NCI-H1436 (cell line): ENCODE results near the gene CEP170B.
"Not testable (repeated sequence)": the region's sequence is repeated elsewhere in the genome, so short reads cannot be mapped to it uniquely, and the experiment has no call there.

Experiments used
- DNase-seq: peaks from one replicate; lab custom pipeline; 2025; lab: John Stamatoyannopoulos, UW

CEP170B gene

DNA sequence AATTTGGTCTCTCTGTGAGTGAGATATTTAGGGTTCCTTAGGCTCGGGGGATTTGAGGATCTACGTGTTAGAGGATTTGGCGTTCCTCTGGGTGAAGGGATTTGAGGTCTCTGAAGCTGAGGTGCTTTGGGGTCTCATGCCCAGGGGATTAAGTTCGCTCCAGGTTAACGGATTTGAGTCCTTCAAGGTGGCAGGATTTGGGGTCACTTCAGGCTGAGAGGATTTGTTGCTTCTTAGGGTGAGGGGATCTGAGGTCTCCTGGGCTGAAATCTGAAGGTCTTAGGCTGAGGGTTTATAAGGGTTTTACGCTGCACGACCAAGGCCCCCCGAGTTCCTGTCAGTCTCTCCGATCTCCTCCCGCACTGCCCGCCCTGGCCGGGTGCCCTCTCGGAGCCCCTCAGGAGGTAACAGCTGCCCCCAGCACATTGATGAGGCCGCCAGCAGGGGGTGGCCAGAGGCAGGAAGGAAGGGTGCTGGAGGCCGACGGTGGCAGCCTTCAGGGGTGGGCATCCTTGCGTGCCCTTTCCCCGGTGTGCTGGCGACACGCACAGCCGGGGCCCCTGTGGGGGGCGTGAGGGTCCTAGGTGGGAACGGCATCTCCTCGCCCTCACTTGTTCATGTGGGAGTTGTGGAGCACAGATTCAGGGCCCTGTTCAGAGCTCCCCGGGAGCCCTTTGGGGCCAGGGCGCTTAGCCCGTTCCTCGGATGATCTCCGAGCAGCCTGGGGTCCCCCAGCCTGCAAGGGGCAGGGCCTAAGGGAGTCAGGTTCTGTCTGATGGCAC, 14.3 kb downstream of the CEP170B start:
- DNase-seq, result no peak

DNA sequence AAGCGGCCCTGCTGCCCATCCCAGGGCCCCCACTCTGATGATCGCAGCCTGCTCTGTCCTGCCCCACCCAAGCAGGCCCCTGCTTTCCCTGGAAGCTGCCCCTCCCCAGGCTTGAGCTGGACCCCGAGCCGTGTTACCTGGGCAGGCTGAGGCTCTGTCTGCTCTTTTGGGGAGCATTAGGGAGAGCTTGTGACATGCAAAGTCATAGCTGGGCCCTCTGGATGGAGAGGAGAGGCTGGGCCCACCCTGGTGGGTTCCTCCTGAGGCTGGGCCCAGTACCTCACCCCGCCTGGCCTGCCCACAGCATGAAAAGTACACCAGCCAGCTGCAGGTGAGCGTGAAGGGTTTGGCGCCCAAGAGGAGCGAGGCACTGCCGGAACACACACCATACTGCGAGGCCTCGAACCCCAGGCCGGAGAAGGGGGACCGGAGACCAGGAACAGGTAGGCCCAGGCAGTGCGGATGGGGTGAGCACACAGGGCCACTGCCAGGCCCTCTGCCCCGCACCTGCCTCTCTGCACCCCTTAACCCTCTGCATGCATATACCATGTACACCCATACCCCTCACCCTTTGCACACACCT, 15.0 kb downstream of the CEP170B start:
- no peak for DNase-seq

DNA sequence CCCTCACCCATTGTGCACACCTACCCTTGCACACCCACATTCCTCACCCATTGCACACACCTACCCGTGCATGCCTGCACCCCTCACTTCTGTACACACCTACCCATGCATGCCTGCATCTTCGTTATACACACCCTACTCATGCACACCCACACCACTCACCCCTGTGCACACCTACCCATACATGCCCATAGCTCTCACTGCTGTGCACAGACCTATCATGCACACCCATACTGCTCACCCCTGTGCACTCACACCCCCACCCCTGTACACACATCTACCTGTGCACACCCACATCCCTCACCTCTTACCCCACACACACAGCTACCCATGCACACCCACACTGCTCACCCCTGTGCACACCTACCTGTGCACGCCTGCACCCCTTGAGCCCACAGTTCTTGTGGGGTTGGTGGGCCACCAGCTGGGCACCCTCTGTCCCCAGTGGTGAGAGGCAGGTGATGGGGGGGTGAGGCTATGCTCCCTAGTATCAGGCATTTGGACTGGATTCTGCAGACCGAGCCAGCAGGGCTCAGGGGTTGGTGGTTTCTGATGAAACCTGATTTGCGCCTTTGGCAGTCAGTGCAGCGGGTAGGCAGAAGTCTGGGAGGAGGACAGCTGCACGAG, 15.6 kb downstream of the CEP170B start:
- DNase-seq, result no peak

DNA sequence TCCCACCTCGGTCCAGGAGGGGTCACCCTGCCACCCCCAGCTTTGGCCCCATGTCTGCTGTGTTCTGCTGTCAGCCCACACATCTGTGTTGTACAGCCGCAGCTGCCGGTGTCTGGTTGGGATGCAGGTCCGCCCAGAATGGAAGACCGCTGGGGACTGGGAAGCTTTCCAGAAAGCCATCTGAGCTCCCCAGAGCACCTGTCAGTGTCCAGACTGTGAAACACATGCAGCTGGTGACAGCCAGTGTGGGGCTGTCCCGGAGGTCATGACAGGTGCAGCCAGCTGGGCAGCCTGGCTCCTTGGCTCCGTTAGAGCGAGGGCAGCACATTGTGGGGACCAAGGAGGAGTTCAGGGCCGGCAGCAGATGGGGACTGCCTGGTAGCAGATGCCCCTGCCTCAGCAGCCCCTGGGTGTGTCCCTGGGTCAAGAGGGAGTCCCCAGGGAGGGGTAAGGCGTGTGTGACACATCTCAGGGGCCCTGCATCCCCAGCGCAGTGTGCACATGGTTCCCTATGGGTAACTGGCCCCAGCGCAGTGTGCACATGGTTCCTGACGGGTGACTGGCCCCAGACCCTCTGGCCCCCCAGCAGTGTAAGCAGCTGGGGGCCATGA, 16.4 kb downstream of the CEP170B start:
- no peak for DNase-seq

DNA sequence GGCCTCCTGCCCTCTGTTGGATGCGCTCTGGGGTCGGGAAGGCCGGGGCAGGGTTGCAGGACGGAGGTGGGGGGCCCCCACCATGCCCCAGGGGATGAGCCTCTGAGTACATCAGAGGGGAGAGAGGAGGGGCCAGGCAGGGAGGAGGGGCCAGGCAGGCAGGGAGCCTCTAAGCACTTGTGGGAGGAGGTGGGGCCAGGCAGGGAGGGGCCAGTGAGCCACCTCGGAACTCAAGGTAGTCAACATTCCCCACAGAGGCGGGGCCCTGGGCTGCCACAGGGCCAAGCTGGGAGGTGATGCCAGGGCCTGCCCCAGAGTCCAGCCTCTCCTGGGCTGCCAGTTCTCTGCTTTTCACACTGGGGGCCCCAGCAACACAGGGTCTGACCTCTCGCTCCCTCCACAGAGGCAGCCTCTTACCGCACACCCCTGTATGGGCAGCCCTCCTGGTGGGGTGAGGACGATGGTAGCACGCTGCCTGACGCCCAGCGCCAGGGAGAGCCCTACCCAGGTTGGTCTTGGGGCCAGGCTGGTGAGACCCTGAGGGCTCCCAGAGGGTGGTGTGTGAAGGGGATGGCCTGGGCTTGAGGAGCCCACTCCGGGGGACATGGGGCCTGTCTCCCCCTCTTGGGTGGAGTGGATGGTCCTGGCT, 17.4 kb downstream of the CEP170B start:
- DNase-seq, result peak; percentile 52

DNA sequence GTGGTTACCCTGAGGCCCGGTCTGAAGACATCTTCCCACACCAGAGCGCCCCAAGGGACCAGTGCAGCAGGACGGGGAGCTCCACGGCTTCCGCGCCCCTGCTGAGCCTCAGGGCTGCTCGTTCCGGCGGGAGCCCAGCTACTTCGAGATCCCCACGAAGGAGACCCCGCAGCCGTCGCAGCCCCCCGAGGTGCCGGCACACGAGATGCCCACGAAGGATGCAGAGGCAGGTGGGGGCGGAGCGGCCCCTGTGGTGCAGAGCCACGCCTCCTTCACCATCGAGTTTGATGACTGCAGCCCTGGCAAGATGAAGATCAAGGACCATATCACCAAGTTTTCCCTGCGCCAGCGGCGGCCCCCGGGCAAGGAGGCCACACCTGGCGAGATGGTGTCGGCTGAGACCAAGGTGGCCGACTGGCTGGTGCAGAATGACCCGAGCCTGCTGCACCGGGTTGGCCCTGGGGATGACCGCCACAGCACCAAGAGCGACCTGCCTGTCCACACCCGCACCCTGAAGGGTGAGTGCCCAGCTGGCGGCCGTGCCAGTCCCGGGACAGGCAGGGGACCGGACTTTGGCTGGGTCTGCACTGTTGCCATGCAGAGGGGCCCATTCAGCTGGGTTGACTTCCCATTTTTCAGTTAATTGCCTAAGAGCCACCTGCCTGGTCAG, 18.1 kb downstream of the CEP170B start:
- DNase-seq, result no peak

DNA sequence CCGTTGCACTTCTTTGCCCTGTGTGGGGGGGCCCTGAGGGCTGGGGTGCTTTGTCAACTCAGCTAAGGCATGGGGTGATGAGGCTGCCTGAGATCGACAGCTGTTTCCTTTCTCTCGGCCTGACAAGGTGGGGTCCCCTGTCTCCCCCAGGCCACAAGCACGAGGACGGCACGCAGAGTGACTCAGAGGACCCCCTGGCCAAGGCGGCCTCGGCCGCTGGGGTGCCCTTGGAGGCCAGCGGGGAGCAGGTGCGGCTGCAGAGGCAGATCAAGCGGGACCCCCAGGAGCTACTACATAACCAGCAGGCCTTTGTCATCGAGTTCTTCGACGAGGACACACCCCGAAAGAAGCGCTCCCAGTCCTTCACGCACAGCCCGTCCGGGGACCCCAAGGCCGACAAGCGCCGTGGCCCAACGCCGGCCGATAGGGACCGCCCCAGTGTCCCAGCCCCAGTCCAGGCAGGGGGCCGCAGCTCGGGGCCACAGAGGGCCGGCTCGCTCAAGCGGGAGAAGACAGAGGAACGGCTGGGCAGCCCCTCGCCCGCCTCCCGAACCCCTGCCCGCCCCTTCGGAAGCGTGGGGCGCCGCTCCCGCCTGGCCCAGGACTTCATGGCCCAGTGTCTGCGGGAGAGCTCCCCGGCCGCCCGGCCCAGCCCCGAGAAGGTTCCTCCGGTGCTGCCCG, 18.8 kb downstream of the CEP170B start:
- DNase-seq, result no peak

DNA sequence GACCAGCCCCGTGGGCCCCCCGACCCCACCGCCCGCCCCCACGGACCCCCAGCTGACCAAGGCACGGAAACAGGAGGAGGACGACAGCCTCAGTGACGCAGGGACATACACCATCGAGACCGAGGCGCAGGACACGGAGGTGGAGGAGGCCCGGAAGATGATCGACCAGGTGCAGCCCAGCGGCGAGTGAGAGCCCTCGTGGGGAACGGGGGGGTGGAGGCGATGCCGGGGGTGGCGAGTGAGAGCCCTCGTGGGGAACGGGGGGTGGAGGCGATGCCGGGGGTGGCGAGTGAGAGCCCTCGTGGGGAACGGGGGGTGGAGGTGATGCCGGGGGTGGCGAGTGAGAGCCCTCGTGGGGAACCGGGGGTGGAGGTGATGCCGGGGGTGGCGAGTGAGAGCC, 19.3 kb downstream of the CEP170B start:
- not testable (repeated sequence) for DNase-seq

DNA sequence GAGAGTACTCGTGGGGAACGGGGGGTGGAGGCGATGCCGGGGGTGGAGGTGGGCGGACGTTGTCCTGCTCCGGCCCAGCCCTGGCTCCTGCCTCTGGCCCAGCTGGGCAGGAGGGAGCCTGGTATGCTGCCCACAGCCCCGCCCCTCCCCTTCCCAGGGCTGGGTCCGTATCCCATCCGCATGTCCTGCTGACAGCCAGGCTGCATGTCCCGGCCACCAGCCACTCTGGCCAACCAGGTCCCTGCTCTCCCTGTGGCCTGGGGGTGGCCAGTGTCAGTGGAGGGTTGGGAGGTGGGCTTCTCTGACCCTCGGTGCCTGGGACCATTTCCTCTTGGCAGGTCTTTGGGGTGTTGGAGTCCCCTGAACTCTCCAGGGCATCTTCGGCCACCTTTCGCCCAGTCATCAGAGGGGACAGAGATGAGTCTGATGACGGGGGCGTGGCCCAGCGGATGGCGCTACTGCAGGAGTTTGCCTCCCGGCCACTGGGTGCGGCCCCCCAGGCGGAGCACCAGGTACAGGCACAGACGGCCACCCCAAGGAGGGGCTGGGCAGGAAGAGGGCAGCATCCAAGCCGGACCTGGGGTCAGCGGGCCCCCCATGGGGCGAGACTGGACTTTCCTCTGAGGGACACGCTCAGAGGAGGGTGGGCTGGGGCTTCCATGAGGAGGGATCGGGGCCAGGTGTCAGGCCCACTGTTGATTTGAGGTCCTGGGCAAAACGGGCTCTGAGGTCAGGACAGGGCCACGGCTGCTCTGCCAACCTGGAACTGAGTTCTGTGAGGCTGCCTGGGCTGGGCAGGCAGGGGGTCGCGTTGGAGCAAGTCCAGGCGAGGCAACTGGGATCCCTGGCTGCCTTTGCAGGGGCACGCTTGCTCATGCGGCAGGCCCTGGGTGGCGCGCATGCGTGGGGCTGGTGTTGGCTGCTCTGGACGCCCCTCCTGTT, 20.2 kb downstream of the CEP170B start:
- no peak for DNase-seq

DNA sequence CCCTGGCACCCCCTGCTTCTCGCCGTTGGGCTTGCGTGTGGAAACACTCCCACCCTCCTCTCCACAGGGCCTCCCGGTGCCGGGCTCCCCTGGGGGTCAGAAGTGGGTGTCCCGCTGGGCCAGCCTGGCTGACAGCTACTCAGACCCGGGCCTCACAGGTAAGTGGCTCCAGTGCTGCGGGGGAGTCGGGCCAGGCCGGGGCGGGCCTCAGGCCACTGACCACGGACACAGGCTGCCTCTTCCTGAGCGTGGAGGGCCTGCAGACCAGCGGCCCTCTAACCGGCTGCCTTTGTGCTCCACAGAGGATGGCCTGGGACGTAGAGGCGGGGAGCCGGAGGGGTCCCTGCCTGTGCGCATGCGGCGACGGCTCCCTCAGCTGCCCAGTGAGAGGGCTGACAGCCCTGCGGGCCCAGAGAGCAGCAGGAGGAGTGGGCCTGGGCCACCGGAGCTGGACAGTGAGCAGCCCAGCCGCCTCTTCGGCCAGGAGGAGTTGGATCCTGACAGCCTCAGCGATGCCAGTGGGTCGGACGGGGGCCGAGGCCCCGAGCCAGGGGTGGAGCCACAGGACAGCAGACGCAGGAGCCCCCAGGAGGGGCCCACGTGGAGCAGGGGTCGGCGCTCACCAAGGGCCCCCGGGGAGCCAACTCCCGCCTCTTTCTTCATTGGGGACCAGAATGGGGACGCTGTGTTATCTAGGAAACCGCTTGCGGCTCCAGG, 21.1 kb downstream of the CEP170B start:
- DNase-seq, result no peak

DNA sequence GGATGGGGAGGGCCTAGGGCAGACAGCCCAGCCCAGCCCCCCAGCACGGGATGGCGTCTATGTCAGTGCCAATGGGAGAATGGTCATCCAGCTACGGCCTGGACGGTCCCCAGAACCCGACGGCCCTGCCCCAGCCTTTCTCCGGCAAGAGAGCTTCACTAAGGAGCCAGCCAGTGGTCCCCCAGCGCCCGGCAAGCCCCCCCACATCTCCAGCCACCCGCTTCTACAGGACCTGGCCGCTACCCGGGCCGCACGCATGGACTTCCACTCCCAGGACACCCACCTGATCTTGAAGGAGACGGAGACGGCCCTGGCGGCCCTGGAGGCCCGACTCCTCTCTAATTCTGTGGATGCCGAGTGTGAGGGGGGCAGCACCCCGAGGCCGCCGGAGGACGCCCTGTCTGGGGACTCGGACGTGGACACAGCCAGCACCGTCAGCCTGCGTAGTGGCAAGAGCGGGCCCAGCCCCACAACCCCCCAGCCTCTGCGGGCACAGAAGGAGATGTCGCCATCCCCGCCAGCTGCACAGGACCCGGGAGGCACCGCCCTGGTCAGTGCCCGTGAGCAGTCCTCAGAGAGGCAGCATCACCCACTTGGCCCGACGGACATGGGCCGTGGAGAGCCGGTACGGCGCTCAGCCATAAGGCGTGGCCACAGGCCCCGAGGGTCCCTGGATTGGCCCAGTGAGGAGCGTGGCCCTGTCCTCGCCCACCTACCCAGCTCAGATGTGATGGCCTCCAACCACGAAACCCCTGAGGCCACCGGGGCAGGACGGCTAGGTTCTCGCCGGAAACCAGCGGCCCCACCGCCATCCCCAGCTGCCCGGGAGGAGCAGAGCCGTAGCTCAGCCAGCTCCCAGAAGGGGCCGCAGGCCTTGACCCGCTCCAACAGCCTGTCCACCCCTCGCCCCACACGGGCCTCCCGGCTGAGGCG, 21.9 kb downstream of the CEP170B start:
- DNase-seq, result no peak

DNA sequence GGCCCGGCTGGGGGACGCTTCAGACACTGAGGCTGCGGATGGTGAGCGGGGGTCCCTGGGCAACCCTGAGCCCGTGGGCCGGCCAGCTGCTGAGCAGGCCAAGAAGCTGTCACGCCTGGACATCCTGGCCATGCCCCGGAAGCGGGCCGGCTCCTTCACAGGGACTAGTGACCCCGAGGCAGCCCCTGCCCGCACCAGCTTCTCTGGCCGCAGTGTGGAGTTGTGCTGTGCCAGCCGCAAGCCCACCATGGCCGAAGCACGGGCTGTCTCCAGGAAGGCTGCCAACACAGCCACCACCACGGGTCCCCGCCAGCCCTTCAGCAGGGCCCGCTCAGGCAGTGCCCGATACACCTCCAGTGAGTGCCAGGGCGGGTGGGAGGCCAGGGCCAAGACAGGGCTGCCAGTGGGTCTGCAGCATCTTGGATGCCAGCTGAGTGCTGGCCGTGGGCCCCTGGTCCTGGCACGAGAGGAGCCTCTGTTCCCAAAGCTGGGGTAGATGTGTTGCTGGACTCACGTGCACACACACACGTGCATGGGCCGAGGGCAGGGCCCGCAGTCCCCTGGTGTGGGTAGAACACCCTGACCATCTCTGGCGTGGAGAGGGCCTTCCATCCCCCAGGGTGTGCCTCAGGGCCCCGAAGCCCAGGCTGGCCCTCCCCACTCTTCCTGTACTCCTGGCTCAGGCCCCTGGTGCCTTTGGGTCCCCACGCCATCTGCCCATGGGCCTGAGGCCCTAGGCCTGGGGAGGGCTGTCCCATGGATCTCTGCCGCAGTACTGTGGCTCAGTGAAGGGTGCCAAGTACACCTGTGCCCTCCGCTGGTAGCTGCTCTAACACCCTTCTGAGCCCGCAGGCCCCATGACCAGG, 22.8 kb downstream of the CEP170B start:
- no peak for DNase-seq

DNA sequence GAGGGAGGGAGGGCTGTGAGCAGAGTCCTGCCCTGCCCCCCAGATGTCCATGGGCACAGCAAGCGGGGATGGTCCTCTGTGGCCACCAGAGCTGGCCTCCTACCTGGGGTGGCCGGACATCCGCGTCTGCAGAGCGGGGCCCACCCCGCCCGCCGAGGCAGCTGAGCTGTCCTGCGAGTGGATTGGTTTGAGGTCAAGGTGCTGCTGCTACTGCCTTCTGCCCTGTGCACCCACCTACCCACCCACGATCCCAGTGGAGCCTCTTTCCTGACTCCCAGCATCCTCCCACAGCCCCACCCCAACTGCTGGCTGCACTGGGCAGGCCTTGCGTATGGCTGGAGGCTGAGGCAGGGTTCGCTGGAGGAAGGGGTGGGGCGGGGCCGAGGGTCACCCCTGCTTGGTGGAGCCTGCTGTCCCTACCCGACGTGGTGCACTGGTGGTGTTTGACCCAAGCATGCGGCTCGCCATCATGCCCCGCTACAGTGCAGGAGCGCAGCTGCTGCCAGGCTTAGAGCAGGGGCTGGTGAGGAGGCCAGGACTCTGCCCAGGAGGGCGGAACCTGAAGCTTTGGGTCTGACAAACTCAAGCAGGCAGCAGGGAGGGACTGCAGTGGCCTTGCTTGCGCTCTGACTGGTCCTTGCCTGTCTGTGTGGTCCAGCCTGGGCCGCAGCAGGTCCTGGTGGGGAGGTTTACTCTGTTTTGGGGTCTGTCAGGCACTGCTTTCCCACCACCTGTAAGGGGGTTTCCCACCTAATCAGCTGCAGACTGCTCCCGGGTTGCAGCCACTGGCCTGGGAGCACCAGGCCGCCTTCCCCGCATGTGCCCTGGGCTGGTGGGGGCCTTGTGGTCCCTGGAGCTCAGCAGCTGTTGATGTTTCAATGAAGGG, 23.7 kb downstream of the CEP170B start:
- DNase-seq, result no peak

DNA sequence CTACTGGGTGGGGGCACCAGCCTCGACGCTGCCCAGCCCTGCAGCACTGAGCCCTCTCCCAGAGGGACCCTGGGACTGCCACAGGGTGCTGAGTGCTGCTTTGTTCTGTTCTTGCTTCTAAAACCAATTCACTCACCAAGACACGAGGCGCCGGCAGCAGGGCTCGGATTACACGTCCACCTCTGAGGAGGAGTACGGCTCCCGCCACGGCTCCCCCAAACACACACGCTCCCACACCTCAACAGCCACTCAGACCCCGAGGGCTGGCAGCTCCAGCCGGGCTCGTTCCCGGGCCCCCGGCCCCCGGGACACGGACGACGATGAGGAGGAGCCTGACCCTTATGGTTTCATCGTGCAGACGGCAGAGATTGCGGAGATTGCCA, 24.3 kb downstream of the CEP170B start:
- DNase-seq, result no peak

DNA sequence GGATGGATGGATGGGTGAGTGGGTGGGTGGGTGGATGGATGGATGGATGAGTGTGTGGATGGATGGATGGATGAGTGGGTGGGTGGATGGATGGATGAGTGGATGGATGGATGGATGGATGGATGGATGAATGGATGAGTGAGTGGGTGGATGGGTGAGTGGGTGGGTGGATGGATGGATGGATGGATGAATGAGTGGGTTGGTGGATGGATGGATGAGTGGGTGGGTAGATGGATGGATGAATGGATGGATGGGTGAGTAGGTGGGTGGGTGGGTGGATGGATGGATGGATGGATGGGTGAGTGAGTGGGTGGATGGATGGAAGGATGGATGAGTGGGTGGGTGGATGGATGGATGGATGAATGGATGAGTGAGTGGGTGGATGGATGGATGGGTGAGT, 25.2 kb downstream of the CEP170B start:
- not testable (repeated sequence) for DNase-seq

DNA sequence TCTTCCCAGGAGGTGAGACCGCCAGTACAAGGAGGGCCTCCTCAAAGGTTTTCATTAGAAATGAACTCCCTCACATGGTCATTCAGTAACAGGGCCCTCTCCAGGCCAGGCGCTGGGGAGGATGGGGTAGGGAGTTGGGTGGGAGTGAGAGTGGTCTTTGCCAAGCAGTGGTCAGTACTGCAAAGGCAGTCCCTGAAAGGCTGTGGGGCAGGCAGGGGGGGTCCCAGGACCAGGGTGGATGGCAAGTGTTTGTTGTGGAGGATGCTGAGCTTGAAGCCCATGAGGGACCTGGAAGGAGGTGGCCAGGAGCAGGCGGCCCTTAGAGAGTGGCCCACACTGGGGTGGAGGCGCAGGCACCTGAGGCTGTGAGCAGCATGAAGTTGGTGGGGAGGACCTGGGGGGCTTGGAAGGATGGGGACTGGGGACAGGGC, 26.1 kb downstream of the CEP170B start:
- DNase-seq, result no peak
